Uterus (tissue), 2 donors: Measurements from ENCODE around the gene EPX.

Source experiments
- CTCF ChIP-seq, 4 experiments: fragments of 200-600 bp in 2 of 4; fragments of 450-650 bp in 2 of 4; sonication (generic) in 2 of 4; IDR thresholded peaks; one replicate each; pipeline ENCODE4 v1.5.1; 2016 to 2019; ENCODE audit warnings: antibody characterized with exemption in 4 of 4, mild to moderate bottlenecking in 2 of 4, moderate library complexity in 1 of 4
- POLR2A ChIP-seq, 2 donors: fragments of 450-650 bp; IDR thresholded peaks; one replicate each; pipeline ENCODE4 v1.6.1; 2016; ENCODE audit warnings: antibody characterized with exemption in 2 of 2, mild to moderate bottlenecking in 1 of 2, moderate library complexity in 1 of 2

GRCh38 chr17:58219007-58219788 lies 26.7 kb downstream of the EPX start, which contains the start of gene MKS1:
- peak; percentile 61 to 84 (median 79) for TF ChIP-seq CTCF (IDR thresholded peaks at IDR 0.05)
- peak; percentile 14 to 66 for TF ChIP-seq POLR2A (IDR thresholded peaks at IDR 0.05)
